Stimulated activated CD4-positive, alpha-beta T cell treated with anti-CD3 and anti-CD28 coated beads, Interleukin-1b, Interleukin-23, amount 100 ng/mL, for 1 hour (primary cell): ENCODE data around the gene LRP1.

Experiments used
- DNase-seq, 2 donors: peaks; one replicate each; pipeline ENCODE4 v3.0.0-alpha.2; 2020; ENCODE audit warnings: low read depth in 2 of 2

LRP1 gene

DNA sequence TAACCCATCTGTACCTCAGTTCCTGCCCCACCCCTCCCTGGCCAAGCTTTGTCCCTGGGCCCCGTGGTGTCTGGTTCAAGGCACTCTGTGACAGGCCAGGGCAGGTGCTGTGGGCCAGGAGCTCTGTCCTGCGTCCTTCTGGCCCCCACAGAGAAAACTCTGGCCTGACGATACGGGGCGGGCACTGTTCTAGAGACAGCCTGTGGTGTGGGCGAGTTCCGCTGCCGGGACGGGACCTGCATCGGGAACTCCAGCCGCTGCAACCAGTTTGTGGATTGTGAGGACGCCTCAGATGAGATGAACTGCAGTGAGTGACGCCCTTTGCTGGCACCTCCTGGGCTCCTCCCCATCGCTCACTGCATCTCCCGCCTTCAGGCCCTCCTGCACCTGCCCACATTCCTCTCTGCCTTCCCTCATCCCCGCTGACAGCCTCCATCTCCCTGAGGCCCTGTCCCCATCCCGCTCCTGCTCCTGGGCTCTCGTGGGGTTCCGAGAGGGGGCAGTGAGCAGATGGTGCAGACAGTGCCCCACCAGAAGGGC lies 65.5 kb downstream of the LRP1 start:
- no peak for DNase-seq

- no peak for DNase-seq
Observed at GRCh38 chr12:57194253-57194652, 66.0 kb downstream of the LRP1 start.

DNA sequence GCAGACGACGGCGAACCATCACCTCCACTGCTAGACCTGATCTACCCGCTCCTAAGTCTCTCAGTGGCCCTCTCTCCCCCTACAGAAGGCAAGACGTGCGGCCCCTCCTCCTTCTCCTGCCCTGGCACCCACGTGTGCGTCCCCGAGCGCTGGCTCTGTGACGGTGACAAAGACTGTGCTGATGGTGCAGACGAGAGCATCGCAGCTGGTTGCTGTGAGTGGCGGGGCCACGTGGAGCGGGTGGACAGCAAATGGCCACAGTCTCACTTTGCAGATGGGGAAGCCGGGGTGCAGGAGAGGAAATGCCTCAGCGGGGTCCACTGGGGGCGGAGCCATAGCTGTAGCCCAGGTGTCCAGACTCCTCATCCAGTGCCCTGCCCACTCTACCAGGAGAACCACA lies 66.9 kb downstream of the LRP1 start:
- DNase-seq: no peak

- DNase-seq: no peak
Observed at GRCh38 chr12:57195611-57196371, 67.5 kb downstream of the LRP1 start.

DNA sequence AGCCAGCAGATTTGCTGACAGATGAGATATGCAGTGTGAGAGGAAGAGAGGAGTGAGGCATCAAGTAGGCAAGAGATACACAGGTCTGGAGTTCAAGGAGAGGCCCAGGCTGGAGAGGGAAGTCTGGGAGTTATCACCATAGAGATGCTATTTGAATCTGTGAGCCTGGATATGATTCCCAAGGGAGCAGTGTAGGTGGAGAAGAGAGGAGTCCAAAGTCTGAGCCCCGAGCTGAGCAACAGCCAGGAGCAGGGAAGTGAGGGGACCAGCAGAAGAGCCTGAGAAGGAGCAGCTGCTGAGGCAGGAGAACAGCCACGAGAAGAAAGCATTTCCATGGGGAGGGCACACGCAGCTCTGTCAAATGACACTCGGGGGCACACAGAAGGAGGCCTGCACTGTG lies 68.2 kb downstream of the LRP1 start:
- DNase-seq: no peak

GRCh38 chr12:57196956-57197355 lies 68.7 kb downstream of the LRP1 start:
- no peak for DNase-seq

- DNase-seq: no peak
Observed at GRCh38 chr12:57198329-57198728, 70.0 kb downstream of the LRP1 start.

DNA sequence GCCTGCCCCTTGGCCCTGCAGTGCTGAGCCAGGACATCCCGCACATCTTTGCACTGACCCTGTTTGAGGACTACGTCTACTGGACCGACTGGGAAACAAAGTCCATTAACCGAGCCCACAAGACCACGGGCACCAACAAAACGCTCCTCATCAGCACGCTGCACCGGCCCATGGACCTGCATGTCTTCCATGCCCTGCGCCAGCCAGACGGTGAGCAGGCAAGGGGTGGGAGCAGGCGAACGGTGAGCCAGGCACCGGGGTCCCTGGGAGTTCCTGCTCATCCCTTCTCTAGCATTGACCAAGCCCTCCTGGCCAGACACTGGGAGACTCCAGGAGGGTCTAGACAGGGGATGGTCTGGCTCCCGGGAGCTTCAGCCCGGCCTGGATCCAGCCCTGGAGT lies 70.9 kb downstream of the LRP1 start:
- no peak for DNase-seq

DNA sequence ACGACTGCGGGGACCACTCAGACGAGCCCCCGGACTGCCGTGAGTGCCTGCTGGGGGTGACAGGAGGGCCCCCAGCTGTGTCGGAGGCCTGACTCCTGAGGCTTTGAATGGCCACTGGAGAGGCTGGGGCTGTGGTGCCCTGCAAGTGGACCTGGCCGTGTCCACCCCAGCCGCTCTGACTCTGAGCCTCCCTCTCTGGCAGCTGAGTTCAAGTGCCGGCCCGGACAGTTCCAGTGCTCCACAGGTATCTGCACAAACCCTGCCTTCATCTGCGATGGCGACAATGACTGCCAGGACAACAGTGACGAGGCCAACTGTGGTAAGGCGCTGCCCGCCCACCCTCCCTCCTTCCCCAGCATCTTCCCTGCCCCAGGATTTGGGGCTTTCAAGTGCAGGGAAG lies 72.2 kb downstream of the LRP1 start:
- no peak for DNase-seq

- DNase-seq: no peak
Observed at GRCh38 chr12:57201219-57201618, 72.9 kb downstream of the LRP1 start.

GRCh38 chr12:57201631-57202030 lies 73.3 kb downstream of the LRP1 start:
- DNase-seq: no peak

- DNase-seq: no peak
Observed at GRCh38 chr12:57202321-57202720, 74.0 kb downstream of the LRP1 start.

DNA sequence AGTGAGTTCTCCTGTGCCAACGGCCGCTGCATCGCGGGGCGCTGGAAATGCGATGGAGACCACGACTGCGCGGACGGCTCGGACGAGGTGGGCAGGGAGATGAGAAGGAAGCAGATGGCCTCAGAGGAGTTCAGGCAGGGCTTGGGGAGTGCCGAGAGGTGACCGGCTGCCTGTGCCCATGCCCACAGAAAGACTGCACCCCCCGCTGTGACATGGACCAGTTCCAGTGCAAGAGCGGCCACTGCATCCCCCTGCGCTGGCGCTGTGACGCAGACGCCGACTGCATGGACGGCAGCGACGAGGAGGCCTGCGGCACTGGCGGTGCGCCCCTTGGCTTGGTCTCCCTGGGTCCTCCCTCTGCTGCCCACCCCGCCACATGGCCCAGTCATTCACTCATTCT lies 74.9 kb downstream of the LRP1 start:
- DNase-seq: no peak

DNA sequence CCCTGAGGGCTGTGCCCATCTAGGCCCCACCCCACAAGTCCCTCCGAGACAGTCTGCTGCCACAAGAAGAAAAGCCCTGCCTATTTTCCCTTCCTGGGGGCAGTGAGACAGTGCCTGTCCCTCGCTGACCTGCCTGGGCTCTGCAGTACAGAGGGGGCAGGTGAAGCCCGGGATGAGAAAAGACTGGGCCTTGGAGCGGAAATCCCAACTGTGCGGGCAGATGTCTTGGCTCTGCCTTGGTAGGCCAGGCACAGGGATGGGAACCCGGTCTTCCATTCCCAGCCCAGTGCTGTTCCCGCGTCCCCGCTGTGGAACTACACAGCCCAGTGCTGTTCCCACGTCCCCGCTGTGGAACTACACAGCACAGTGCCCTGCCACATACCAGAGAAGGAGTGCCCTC lies 75.5 kb downstream of the LRP1 start:
- DNase-seq: no peak

DNA sequence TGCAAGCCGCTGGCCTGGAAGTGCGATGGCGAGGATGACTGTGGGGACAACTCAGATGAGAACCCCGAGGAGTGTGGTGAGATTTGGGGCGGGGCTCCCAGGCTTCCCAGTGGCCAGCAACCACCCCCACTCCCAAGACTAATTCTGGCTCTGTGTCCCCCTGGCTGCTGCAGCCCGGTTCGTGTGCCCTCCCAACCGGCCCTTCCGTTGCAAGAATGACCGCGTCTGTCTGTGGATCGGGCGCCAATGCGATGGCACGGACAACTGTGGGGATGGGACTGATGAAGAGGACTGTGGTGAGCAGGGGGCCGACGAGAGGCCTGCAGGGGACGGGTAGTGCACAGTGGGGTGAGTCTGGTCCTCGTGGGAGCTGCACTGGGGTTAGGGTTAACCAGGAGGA lies 76.2 kb downstream of the LRP1 start:
- no peak for DNase-seq

DNA sequence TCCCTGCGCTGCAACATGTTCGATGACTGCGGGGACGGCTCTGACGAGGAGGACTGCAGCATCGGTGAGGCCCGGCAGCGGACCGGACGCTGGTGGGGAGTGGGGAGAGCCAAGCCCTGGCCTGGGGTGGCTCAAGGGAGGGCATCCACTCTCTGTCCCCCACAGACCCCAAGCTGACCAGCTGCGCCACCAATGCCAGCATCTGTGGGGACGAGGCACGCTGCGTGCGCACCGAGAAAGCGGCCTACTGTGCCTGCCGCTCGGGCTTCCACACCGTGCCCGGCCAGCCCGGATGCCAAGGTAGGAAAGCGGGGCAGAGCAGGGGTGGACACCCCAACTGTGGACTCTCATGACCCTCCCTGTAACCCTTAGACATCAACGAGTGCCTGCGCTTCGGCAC lies 76.9 kb downstream of the LRP1 start:
- DNase-seq: no peak

GRCh38 chr12:57205931-57206330 lies 77.6 kb downstream of the LRP1 start:
- no peak for DNase-seq

DNA sequence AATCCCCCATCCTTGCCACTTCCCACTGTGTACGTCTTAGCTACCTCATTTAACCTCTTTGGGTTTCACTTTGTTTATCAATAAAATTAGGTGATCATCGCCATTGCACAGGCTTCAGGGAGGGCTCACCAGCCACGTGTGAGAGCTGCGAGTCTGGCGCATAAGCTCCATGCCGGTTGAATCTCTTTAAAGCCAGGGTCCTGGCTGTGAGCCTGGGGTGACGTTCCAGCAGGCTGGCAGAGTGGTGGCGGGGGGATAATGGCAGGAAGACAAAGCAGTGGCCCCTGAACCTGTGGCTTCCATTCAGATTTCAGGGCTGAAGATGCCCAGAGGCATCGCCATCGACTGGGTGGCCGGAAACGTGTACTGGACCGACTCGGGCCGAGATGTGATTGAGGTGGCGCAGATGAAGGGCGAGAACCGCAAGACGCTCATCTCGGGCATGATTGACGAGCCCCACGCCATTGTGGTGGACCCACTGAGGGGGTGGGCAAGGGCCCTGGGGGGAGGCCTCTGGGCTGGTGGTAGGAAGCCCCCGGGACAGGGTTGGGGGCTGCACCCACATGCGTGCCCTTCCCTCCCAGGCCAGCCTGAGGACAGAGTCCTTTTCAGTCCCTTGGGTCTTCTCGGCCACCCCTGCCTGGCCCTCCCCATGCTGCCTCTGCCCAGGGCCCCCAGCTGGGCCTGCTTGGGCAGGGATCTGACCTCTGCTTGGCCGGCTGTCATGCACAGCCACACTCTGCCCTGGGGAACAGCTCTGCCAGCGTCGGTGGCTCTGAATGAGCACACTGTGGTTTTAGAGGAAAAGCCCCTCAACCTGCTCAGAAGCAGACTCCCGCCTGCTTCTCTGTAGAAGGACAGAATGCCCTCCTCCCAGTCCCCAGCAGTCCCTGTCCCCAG lies 79.7 kb downstream of the LRP1 start:
- DNase-seq: no peak

- no peak for DNase-seq
Observed at GRCh38 chr12:57208631-57209282, 80.5 kb downstream of the LRP1 start.

GRCh38 chr12:57209916-57210315 lies 81.6 kb downstream of the LRP1 start:
- DNase-seq: no peak

GRCh38 chr12:57210461-57210860 lies 82.2 kb downstream of the LRP1 start:
- no peak for DNase-seq

- DNase-seq: no peak
Observed at GRCh38 chr12:57210926-57211692, 82.8 kb downstream of the LRP1 start.
